ENCODE results near the gene SLC25A42.

SLC25A42 gene

GRCh38 chr19:19055701-19056100 lies 8.1 kb upstream of the SLC25A42 start:
- no peak overlapping the region for H3K4me3 ChIP-seq (ENCODE audit: low read depth, low read length)
- no peak for TF ChIP-seq CTCF (IDR thresholded peaks at IDR 0.05; ENCODE audit: control insufficient read depth, extremely low read depth, insufficient read depth)
- DNase-seq (ENCODE audit: low read depth), result no peak

- no peak for TF ChIP-seq CTCF (IDR thresholded peaks at IDR 0.05; ENCODE audit: control insufficient read depth, extremely low read depth, insufficient read depth)
- no peak overlapping the region for H3K4me3 ChIP-seq (ENCODE audit: low read depth, low read length)
- DNase-seq (ENCODE audit: low read depth), result no peak
These were observed 7.0 kb upstream of the SLC25A42 start for GRCh38 chr19:19056636-19057275.

- H3K4me3 ChIP-seq (ENCODE audit: low read depth, low read length), result no peak overlapping the region
- no peak for TF ChIP-seq CTCF (IDR thresholded peaks at IDR 0.05; ENCODE audit: control insufficient read depth, extremely low read depth, insufficient read depth)
- no peak for DNase-seq (ENCODE audit: low read depth)
These were observed 6.5 kb upstream of the SLC25A42 start for GRCh38 chr19:19057317-19057716.

GRCh38 chr19:19057720-19058119 lies 6.1 kb upstream of the SLC25A42 start:
- no peak for TF ChIP-seq CTCF (IDR thresholded peaks at IDR 0.05; ENCODE audit: control insufficient read depth, extremely low read depth, insufficient read depth)
- no peak overlapping the region for H3K4me3 ChIP-seq (ENCODE audit: low read depth, low read length)
- DNase-seq (ENCODE audit: low read depth), result no peak

- no peak for TF ChIP-seq CTCF (IDR thresholded peaks at IDR 0.05; ENCODE audit: control insufficient read depth, extremely low read depth, insufficient read depth)
These were observed 4.6 kb upstream of the SLC25A42 start for GRCh38 chr19:19059018-19059836.

GRCh38 chr19:19059837-19060611 lies 3.8 kb upstream of the SLC25A42 start:
- no peak overlapping the region for H3K4me3 ChIP-seq (ENCODE audit: low read depth, low read length)
- peak; percentile 36 for DNase-seq (ENCODE audit: low read depth)
- no peak for TF ChIP-seq CTCF (IDR thresholded peaks at IDR 0.05; ENCODE audit: control insufficient read depth, extremely low read depth, insufficient read depth)

More at GRCh38 chr19:19059018-19059836, 4.6 kb upstream of the SLC25A42 start:
- DNase-seq (ENCODE audit: low read depth), result no peak
- no peak overlapping the region for H3K4me3 ChIP-seq (ENCODE audit: low read depth, low read length)

Measured in LNCaP clone FGC (cell line).